Brain microvascular endothelial cell (primary cell): Measurements from ENCODE around the gene ATE1.
"Not testable (repeated sequence)": the region's sequence is repeated elsewhere in the genome, so short reads cannot be mapped to it uniquely, and the experiment has no call there.

Experiments used
- DNase-seq: peaks from one replicate; pipeline ENCODE4 v3.0.0-alpha.2; 2020
- H3K27ac ChIP-seq: fragments of 250-450 bp; sonication (Bioruptor Pico); 2 replicates; pipeline ENCODE4 v1.5.1; 2020; ENCODE audit warnings: mild to moderate bottlenecking, moderate library complexity
- H3K27me3 ChIP-seq: fragments of 250-450 bp; sonication (Bioruptor Pico); replicated peaks from 2 replicates; pipeline ENCODE4 v1.5.1; 2020; ENCODE audit warnings: mild to moderate bottlenecking
- H3K36me3 ChIP-seq: fragments of 250-450 bp; sonication (Bioruptor Pico); replicated peaks from 2 replicates; pipeline ENCODE4 v1.5.1; 2020; ENCODE audit warnings: mild to moderate bottlenecking
- H3K4me3 ChIP-seq: 2 replicates; pipeline ENCODE4 v1.5.1; 2011; ENCODE audit warnings: low read depth, mild to moderate bottlenecking, control low read depth, low read length, moderate library complexity
- CTCF ChIP-seq: IDR thresholded peaks from 2 replicates; pipeline ENCODE4 v1.5.1; 2011; ENCODE audit warnings: low read depth, mild to moderate bottlenecking, moderate library complexity, low read length, control low read depth, inconsistent platforms; ENCODE audit errors: missing control alignments
- in situ Hi-C: cut with HindIII; loops from 2 replicates; pipeline ENCODE4 v1.10.0; 2017; ENCODE audit warnings: low sequenced_read_pairs, low pct_ligation_motif_present

The ATE1 gene

GRCh38 chr10:121831237-121831636 is 96.6 kb downstream of the ATE1 start:
- peaks cover 9% of the 10 kb centered on the region for H3K36me3 ChIP-seq
- H3K4me3 ChIP-seq, result no peak overlapping the region
- in situ Hi-C loops, result no loop called here
- no peaks in the 10 kb centered on the region for H3K27me3 ChIP-seq
- no peak overlapping the region for H3K27ac ChIP-seq
- no peak for DNase-seq
- no peak for TF ChIP-seq CTCF

- Histone ChIP-seq H3K27me3 (no peaks in the 10 kb centered on the region), H3K27ac (no peak overlapping the region), H3K36me3 (peaks cover 3% of the 10 kb centered on the region), H3K4me3 (no peak overlapping the region)
- in situ Hi-C loops, result no loop called here
- DNase-seq, result no peak
- no peak for TF ChIP-seq CTCF
Measured at GRCh38 chr10:121830101-121830500, 97.7 kb downstream of the ATE1 start.

GRCh38 chr10:121828045-121828444 is 99.8 kb downstream of the ATE1 start:
- H3K27me3 ChIP-seq, result no peaks in the 10 kb centered on the region
- in situ Hi-C loops, result no loop called here
- TF ChIP-seq CTCF, result no peak
- no peak overlapping the region for H3K27ac ChIP-seq
- no peak overlapping the region for H3K4me3 ChIP-seq
- DNase-seq, result no peak
- H3K36me3 ChIP-seq, result peaks cover 2% of the 10 kb centered on the region

- H3K27ac ChIP-seq, H3K4me3 ChIP-seq, DNase-seq, in situ Hi-C loops, H3K36me3 ChIP-seq, H3K27me3 ChIP-seq: not testable (repeated sequence)
Measured at GRCh38 chr10:121826773-121827172, 101.1 kb downstream of the ATE1 start.

- Histone ChIP-seq H3K36me3 (peaks cover 2% of the 10 kb centered on the region), H3K27ac (no peak overlapping the region), H3K4me3 (no peak overlapping the region), H3K27me3 (no peaks in the 10 kb centered on the region)
- in situ Hi-C loops, result no loop called here
- peak; percentile 39 for DNase-seq
- TF ChIP-seq CTCF, result peak; percentile 63
Measured at GRCh38 chr10:121823993-121824463, 103.8 kb downstream of the ATE1 start.

GRCh38 chr10:121822724-121823123 is 105.1 kb downstream of the ATE1 start:
- in situ Hi-C loops, result no loop called here
- TF ChIP-seq CTCF, result no peak
- no peak overlapping the region for H3K27ac ChIP-seq

More at GRCh38 chr10:121822724-121823123, 105.1 kb downstream of the ATE1 start:
- H3K4me3 ChIP-seq, result no peak overlapping the region
- H3K36me3 ChIP-seq, result no peaks in the 10 kb centered on the region
- no peak for DNase-seq
- no peaks in the 10 kb centered on the region for H3K27me3 ChIP-seq
